K562 (cell line): ENCODE results near the gene HES5. TPM values are rescaled to one million over a fixed set of nuclear protein-coding genes. Genes with fewer than 3 reads are reported as not detected.

Experiments
- ATAC-seq: fragments of 200-7000 bp; cut with Tn5 transposase; 3 replicates; pipeline ENCODE4 v1.9.1; 2020; ENCODE audit warnings: moderate library complexity
- BruUV-seq: library from RNA; stranded (reverse); fragments of 400-500 nt; replicated peaks from 2 replicates; lab custom pipeline; 2021; lab: Mats Ljungman, UMichigan
- CTCF ChIA-PET: fragments of 300-600 bp; formaldehyde crosslinking; extraction: SDS; loops from one replicate; lab custom pipeline; 2021; ENCODE audit warnings: low intra/inter-chr PET ratio; lab: Yijun Ruan, JAX
- POLR2A ChIA-PET: fragments of 300-600, 350-650 bp; sonication (Branson Sonifier 250); formaldehyde crosslinking; extraction: SDS; loops from one replicate; lab custom pipeline; 2021; ENCODE audit warnings: antibody characterized with exemption, inconsistent platforms; lab: Yijun Ruan, JAX
- DNase-seq, 4 experiments: peaks; one replicate each; pipeline versions ENCODE4 v3.0.0 to v3.0.0-alpha.2; 2011 to 2018; ENCODE audit warnings: low spot score in 3 of 4, mixed read lengths in 3 of 4; ENCODE audit errors: extremely low read depth in 1 of 4
- FAIRE-seq: peaks from 2 replicates; lab custom pipeline; 2011; peaks lifted over from hg19 to GRCh38; lab: Jason Lieb, UNC
- H2AFZ ChIP-seq: 2 replicates; pipeline ENCODE4 v1.6.0; 2011; ENCODE audit warnings: low read depth, low read length, control low read depth, inconsistent platforms
- H3K27ac ChIP-seq: fragments of 200-600 bp; 3 replicates; pipeline ENCODE4 v1.8.0; 2011; ENCODE audit warnings: low read depth, mild to moderate bottlenecking, control low read depth, inconsistent platforms, low read length, moderate library complexity, mixed read lengths; ENCODE audit errors: extremely low read depth
- H3K27me3 ChIP-seq, 2 experiments: fragments of 300-600 bp in 1 of 2; 2 replicates in 1 of 2; 3 replicates in 1 of 2; pipeline versions ENCODE4 v1.6.0 to v1.8.0; 2011; ENCODE audit warnings: inconsistent platforms in 2 of 2, low read length in 2 of 2, mild to moderate bottlenecking in 1 of 2, mixed read lengths in 1 of 2, moderate library complexity in 1 of 2; ENCODE audit not compliant: control insufficient read depth in 2 of 2, insufficient read depth in 2 of 2
- H3K36me3 ChIP-seq: fragments of 300-600 bp; 3 replicates; pipeline ENCODE4 v1.8.0; 2011; ENCODE audit warnings: mild to moderate bottlenecking, low read length, inconsistent platforms; ENCODE audit not compliant: control insufficient read depth, insufficient read depth
- H3K4me1 ChIP-seq, 2 experiments: fragments of 200-600 bp in 1 of 2; replicated peaks in 1 of 2; 2 replicates in 1 of 2; 3 replicates in 1 of 2; pipeline versions ENCODE4 v1.5.1 to v1.8.0; 2011; ENCODE audit warnings: inconsistent platforms in 2 of 2, low read length in 2 of 2, mild to moderate bottlenecking in 1 of 2, mixed read lengths in 1 of 2, moderate library complexity in 1 of 2; ENCODE audit not compliant: control insufficient read depth in 2 of 2, insufficient read depth in 2 of 2
- H3K4me2 ChIP-seq: 2 replicates; pipeline ENCODE4 v1.6.1; 2011; ENCODE audit warnings: low read length, control low read depth, inconsistent platforms, mixed read lengths; ENCODE audit not compliant: insufficient read depth
- H3K4me3 ChIP-seq: fragments of 200-600 bp; sonication (generic), shearing (Covaris generic); 2 replicates; pipeline ENCODE4 v1.5.1; 2016; ENCODE audit warnings: control low read depth, inconsistent platforms
- H3K79me2 ChIP-seq: fragments of 200-600 bp; 3 replicates; pipeline ENCODE4 v1.8.0; 2011; ENCODE audit warnings: low read length, inconsistent platforms; ENCODE audit not compliant: control insufficient read depth, insufficient read depth
- H3K9ac ChIP-seq, 2 experiments: 2 replicates each; pipeline versions ENCODE4 v1.6.0 to v1.6.1; 2011; ENCODE audit warnings: low read depth in 2 of 2, low read length in 2 of 2, control low read depth in 1 of 2, inconsistent platforms in 1 of 2, mild to moderate bottlenecking in 1 of 2, mixed read lengths in 1 of 2; ENCODE audit not compliant: insufficient read depth in 1 of 2
- H3K9me1 ChIP-seq: one replicate; pipeline ENCODE4 v1.6.0; 2011; ENCODE audit warnings: inconsistent platforms, mild to moderate bottlenecking, low read length, moderate library complexity; ENCODE audit not compliant: control insufficient read depth, insufficient read depth
- H3K9me3 ChIP-seq: replicated peaks from 2 replicates; pipeline ENCODE4 v1.5.1; 2011; ENCODE audit warnings: low read depth, low read length, inconsistent platforms; ENCODE audit not compliant: control insufficient read depth, insufficient read depth
- H4K20me1 ChIP-seq: replicated peaks from 2 replicates; pipeline ENCODE4 v1.6.1; 2011; ENCODE audit warnings: low read length, inconsistent platforms, mixed read lengths; ENCODE audit not compliant: control insufficient read depth, insufficient read depth
- YBX1 ChIP-seq: fragments of 450-650 bp; IDR thresholded peaks from 2 replicates; pipeline ENCODE4 v1.7.1; 2016; ENCODE audit warnings: mild to moderate bottlenecking
- WGBS: fragments of 100-300 bp; shearing (Covaris generic); methylation state at CpG from one replicate; pipeline ENCODE4 v1.1.6; 2016; ENCODE audit warnings: low coverage, mixed read lengths; ENCODE audit not compliant: insufficient coverage; ENCODE audit errors: missing lambda C conversion rate; 5-methylcytosine and 5-hydroxymethylcytosine counted together
- in situ Hi-C: fragments of 300-500 bp; cut with MboI; formaldehyde crosslinking; loops from 4 replicates; pipeline ENCODE4 v1.15.0; 2018; ENCODE audit warnings: inconsistent platforms, mixed read lengths
- intact Hi-C: fragments of 100-400 bp; cut with micrococcal nuclease; formaldehyde crosslinking; loops from 2 replicates; pipeline ENCODE4 v1.14.2; 2022
- polyA plus RNA-seq, 8 experiments: library from polyadenylated mRNA; depleted of rRNA in 4 of 8; stranded (reverse) in 5 of 8; unstranded in 3 of 8; fragments of >200 nt; fragmentation: Nextera tagmentation in 2 of 8; fragmentation: Illumina TruSeq in 1 of 8; extraction: Ambion mirVana in 2 of 8; extraction: Trizol in 1 of 8; gene quantifications; 2 replicates each; pipeline versions ENCODE4 v1.2.1 to v1.2.3, GENCODE V29; 2011 to 2014; ENCODE audit warnings: inconsistent platforms in 1 of 8, missing spikeins in 1 of 8
- total RNA-seq, 7 experiments: library from RNA; depleted of rRNA in 6 of 7; stranded (reverse); fragments of >200 nt in 6 of 7; fragmentation: Illumina TruSeq in 2 of 7; extraction: Trizol in 2 of 7; gene quantifications; 2 replicates each; pipeline versions ENCODE4 v1.2.1 to v1.2.3, GENCODE V29; 2011 to 2021; ENCODE audit warnings: low replicate concordance in 1 of 7
- TF ChIP-seq, protein P1 (sequence below), 2 experiments: fragments of 200-800 bp in 1 of 2; sonication (Bioruptor generic) in 1 of 2; sonication (generic) in 1 of 2; formaldehyde crosslinking in 1 of 2; IDR thresholded peaks in 1 of 2; conservative IDR thresholded peaks in 1 of 2; 2 replicates each; pipeline versions ENCODE4 v1.5.0 to v1.6.1; 2016 to 2020; ENCODE audit warnings: missing compliant biosample characterization in 1 of 2, missing genetic modification characterization in 1 of 2, missing genetic modification reagents in 1 of 2

HES5 gene
- total and polyA plus RNA-seq, 9 of the 15 experiments (the other 6 are each of a cell fraction or from before 2014, with no cell fraction given), result not detected

- Histone ChIP-seq H3K9me1 (peaks cover 2% of the 10 kb centered on the region), H3K4me3 (no peak overlapping the region), H2AFZ (no peak overlapping the region), H3K79me2 (no peaks in the 10 kb centered on the region), H3K9me3 (no peaks in the 10 kb centered on the region), H3K36me3 (peaks cover 57% of the 10 kb centered on the region; the same call in 2 of the 3 replicates), H3K27ac (no peak overlapping the region), H3K4me1 (peaks cover 0 to 74% of the 10 kb centered on the region in 2 experiments; a peak in 2 of 5 replicates), H3K27me3 (peaks cover 15 to 23% of the 10 kb centered on the region in 2 experiments; a peak in 4 of 5 replicates), H3K9ac (no peak overlapping the region; a peak in 1 of 4 replicates), H3K4me2 (no peak overlapping the region)
- BruUV-seq, result no TSS peak
- ChIA-PET POLR2A (interaction anchor here (2.1 kb wide), 1 partner anchor 18 kb away, joined by 7 read pairs; the partner anchor contains the start of gene PANK4), CTCF (no interaction called here)
- in situ Hi-C loops (no loop called here), intact Hi-C loops (no loop called here)
- DNase-seq, result no peak
- WGBS, result 88% methylated on average over 19 of the region's 24 CpGs
- no peak for FAIRE-seq
- ATAC-seq, result no peak
- TF ChIP-seq, protein P1, sequence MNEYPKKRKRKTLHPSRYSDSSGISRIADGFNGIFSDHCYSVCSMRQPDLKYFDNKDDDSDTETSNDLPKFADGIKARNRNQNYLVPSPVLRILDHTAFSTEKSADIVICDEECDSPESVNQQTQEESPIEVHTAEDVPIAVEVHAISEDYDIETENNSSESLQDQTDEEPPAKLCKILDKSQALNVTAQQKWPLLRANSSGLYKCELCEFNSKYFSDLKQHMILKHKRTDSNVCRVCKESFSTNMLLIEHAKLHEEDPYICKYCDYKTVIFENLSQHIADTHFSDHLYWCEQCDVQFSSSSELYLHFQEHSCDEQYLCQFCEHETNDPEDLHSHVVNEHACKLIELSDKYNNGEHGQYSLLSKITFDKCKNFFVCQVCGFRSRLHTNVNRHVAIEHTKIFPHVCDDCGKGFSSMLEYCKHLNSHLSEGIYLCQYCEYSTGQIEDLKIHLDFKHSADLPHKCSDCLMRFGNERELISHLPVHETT (CRISPR knock-in tag; conservative IDR thresholded peaks at IDR 0.05 in 1 of 2, IDR thresholded peaks at IDR 0.05 in 1 of 2), result no peak
- no peak for TF ChIP-seq YBX1
- TF ChIP-seq, all 486 proteins: peak for 0
- H4K20me1 ChIP-seq, result peaks cover 5% of the 10 kb centered on the region; the same call in 1 of the 2 replicates
Measured at GRCh38 chr1:2508180-2508579, 21.9 kb downstream of the HES5 start.
